ENCODE data around the gene GALNS. TPM values are rescaled to one million over a fixed set of nuclear protein-coding genes. Genes with fewer than 3 reads are reported as not detected.

GALNS gene
- total RNA-seq, 1 donor from 2014 or later = 61.4 TPM

DNA sequence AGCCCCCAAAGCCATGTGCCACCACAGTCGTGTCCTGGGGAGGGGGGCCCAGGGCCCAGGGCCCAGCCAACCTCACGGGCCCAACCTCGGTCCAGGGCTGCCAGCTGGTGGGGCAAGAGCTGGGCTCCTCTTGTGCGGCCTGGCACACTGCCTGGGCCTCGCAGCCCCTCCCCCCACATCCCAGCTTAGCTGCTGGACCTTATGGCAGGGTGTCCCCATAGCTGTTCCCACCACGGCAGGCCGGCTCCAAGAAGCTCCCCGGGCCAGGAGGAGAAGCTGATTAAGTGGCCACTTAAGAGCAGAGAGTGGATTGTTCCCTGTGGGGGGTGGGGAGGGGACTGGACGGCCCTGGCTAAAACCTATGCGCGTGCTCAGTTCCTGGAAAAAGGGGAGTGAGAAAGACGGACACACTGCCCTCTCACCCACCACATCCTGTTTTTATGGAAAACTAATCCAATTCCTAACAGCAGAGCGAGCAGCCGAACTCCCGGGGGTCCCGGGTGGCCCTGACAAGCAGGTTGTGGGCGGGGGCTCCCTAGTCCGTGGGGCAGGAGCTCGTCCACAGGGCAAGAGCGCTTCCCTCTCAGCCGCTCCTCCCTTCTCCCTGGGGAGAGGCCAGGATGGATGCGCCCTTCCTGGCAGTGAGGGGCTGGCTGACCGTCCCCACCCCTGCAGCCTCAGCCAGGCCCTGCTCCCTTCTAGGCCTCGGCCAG is 88.5 kb downstream of the GALNS start:
- intact Hi-C loops (cut with DNase I) = no loop called here
- Histone ChIP-seq H3K4me1 (peaks cover 93% of the 10 kb centered on the region), H3K27me3 (no peaks in the 10 kb centered on the region), H3K27ac (peak overlapping the region; percentile 83), H3K4me3 (peak overlapping the region; percentile 2 to 28), H3K9me3 (no peaks in the 10 kb centered on the region), H3K36me3 (no peaks in the 10 kb centered on the region)
- TF ChIP-seq POLR2A (IDR thresholded peaks at IDR 0.05) (no peak), POLR2AphosphoS5 (IDR thresholded peaks at IDR 0.05; ENCODE audit: insufficient read depth in 1 of 2, low read depth in 1 of 2) (peak in 1 of 2 donors; percentile 18), CTCF (IDR thresholded peaks at IDR 0.05) (no peak)
- no peak for DNase-seq (ENCODE audit: extremely low spot score in 2 of 2)

GRCh38 chr16:88767546-88768070 is 89.1 kb downstream of the GALNS start:
- Histone ChIP-seq H3K4me3 (peak overlapping the region in 1 of 2 donors; percentile 28), H3K4me1 (peaks cover 92% of the 10 kb centered on the region), H3K27ac (peak overlapping the region; percentile 83), H3K9me3 (no peaks in the 10 kb centered on the region), H3K36me3 (no peaks in the 10 kb centered on the region), H3K27me3 (no peaks in the 10 kb centered on the region)
- DNase-seq (ENCODE audit: extremely low spot score in 2 of 2) = no peak
- intact Hi-C loops (cut with DNase I) = no loop called here
- TF ChIP-seq CTCF (IDR thresholded peaks at IDR 0.05) (no peak), POLR2AphosphoS5 (IDR thresholded peaks at IDR 0.05; ENCODE audit: insufficient read depth in 1 of 2, low read depth in 1 of 2) (no peak), POLR2A (IDR thresholded peaks at IDR 0.05) (no peak)

DNA sequence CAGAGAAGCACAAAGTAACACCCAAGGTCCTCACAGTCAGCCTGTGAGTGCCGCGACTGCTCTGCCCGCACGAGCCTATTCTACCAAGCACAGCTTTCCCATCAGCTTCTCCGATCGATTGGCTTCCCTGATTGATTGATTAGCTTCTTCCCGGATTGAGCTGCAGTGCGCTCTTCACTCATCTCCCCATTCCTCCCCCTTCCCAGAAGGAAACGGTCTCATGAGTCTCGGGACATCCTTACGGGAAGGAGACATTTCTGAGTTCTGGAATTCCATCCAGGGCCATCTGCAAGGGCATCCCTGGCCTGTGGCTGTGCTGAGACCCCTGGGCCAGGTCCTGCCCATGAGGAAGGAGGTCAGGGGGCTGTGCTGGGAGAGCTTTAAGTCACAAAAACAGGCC is 89.8 kb downstream of the GALNS start:
- TF ChIP-seq POLR2A (IDR thresholded peaks at IDR 0.05) (no peak), POLR2AphosphoS5 (IDR thresholded peaks at IDR 0.05; ENCODE audit: insufficient read depth in 1 of 2, low read depth in 1 of 2) (no peak), CTCF (IDR thresholded peaks at IDR 0.05) (no peak)
- H3K36me3 ChIP-seq = no peaks in the 10 kb centered on the region
- H3K9me3 ChIP-seq = no peaks in the 10 kb centered on the region
- intact Hi-C loops (cut with DNase I) = no loop called here
- no peak overlapping the region for H3K4me3 ChIP-seq
- H3K4me1 ChIP-seq = peaks cover 92% of the 10 kb centered on the region
- peak overlapping the region; percentile 83 for H3K27ac ChIP-seq
- H3K27me3 ChIP-seq = no peaks in the 10 kb centered on the region
- DNase-seq (ENCODE audit: extremely low spot score in 2 of 2) = no peak

GRCh38 chr16:88764913-88765349 is 91.8 kb downstream of the GALNS start:
- no peaks in the 10 kb centered on the region for H3K27me3 ChIP-seq

More at GRCh38 chr16:88764913-88765349, 91.8 kb downstream of the GALNS start:
- TF ChIP-seq CTCF (IDR thresholded peaks at IDR 0.05) (no peak), POLR2AphosphoS5 (IDR thresholded peaks at IDR 0.05; ENCODE audit: insufficient read depth in 1 of 2, low read depth in 1 of 2) (peak in 1 of 2 donors; percentile 37)
- Histone ChIP-seq H3K27ac (peak overlapping the region; percentile 13), H3K9me3 (no peaks in the 10 kb centered on the region), H3K4me1 (peaks cover 91% of the 10 kb centered on the region), H3K36me3 (no peaks in the 10 kb centered on the region), H3K4me3 (no peak overlapping the region)
- intact Hi-C loops (cut with DNase I) = no loop called here
- no peak for DNase-seq (ENCODE audit: extremely low spot score in 2 of 2)

All from vagina (tissue), 2 donors.